Measurements from ENCODE around the gene RMI2. TPM values are rescaled to one million over a fixed set of nuclear protein-coding genes. Genes with fewer than 3 reads are reported as not detected.
"Not testable (repeated sequence)": the region's sequence is repeated elsewhere in the genome, so short reads cannot be mapped to it uniquely, and the experiment has no call there.

RMI2 gene
- total RNA-seq, 1 donor from 2014 or later, result 32.5 TPM

- no peak for TF ChIP-seq CTCF (IDR thresholded peaks at IDR 0.05; ENCODE audit: unreplicated experiment)
- Mint-ChIP-seq H3K36me3 (ENCODE audit: insufficient read depth) (peaks cover 2% of the 10 kb centered on the region), H3K9me3 (ENCODE audit: low read depth) (peaks cover 4% of the 10 kb centered on the region), H3K4me1 (ENCODE audit: low read depth) (no peaks in the 10 kb centered on the region), H3K27me3 (no peaks in the 10 kb centered on the region), H3K27ac (no peak overlapping the region), H3K4me3 (ENCODE audit: low read depth) (no peak overlapping the region)
- no peak for DNase-seq (ENCODE audit: low spot score, unreplicated experiment)
Measured at GRCh38 chr16:11377154-11377553, 31.9 kb downstream of the RMI2 start.

DNA sequence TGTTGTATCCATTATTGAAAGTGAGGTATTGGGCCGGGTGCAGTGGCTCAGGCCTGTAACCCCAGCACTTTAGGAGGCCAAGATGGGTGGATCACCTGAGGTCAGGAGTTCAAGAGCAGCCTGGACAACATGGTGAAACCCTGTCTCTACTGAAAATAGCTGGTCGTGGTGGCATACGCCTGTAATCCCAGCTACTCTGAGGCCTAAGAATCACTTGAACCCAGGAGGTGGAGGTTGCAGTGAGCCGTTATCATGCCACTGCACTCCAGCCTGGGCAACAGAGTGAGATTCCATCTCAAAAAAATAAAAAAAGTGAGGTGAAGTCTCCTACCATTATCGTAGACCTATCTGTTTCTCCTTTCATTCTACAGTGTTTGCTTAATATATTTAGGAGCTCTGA is 33.7 kb downstream of the RMI2 start:
- H3K4me1 Mint-ChIP-seq (ENCODE audit: low read depth); DNase-seq (ENCODE audit: low spot score, unreplicated experiment); H3K9me3 Mint-ChIP-seq (ENCODE audit: low read depth); H3K4me3 Mint-ChIP-seq (ENCODE audit: low read depth); H3K36me3 Mint-ChIP-seq (ENCODE audit: insufficient read depth); H3K27ac Mint-ChIP-seq; H3K27me3 Mint-ChIP-seq: not testable (repeated sequence)

DNA sequence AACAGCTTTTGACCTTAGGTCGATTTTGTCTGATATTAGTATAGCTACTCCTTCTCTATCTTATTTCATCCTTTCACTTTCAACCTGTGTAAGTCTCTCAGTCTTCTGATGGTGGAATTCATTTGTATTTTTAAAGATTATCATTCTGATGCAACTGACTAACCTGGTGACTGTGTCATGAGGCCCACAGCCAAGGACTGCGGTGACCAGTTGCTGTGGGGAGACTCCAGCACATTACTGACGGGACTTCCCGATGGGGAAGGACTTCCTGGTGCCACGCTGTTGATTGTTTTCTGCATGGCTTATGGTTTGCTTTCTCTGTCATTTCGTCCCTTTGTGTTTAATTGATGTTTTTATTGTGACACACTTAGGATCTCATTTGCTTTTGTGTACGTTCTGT is 34.2 kb downstream of the RMI2 start:
- no peak for TF ChIP-seq CTCF (IDR thresholded peaks at IDR 0.05; ENCODE audit: unreplicated experiment)
- no peak for DNase-seq (ENCODE audit: low spot score, unreplicated experiment)
- Mint-ChIP-seq H3K4me1 (ENCODE audit: low read depth) (no peaks in the 10 kb centered on the region), H3K27me3 (no peaks in the 10 kb centered on the region), H3K4me3 (ENCODE audit: low read depth) (no peak overlapping the region), H3K27ac (no peak overlapping the region), H3K9me3 (ENCODE audit: low read depth) (peaks cover 4% of the 10 kb centered on the region), H3K36me3 (ENCODE audit: insufficient read depth) (peaks cover 3% of the 10 kb centered on the region)

GRCh38 chr16:11380836-11381235 is 35.6 kb downstream of the RMI2 start:
- TF ChIP-seq CTCF (IDR thresholded peaks at IDR 0.05; ENCODE audit: unreplicated experiment), result no peak

DNA sequence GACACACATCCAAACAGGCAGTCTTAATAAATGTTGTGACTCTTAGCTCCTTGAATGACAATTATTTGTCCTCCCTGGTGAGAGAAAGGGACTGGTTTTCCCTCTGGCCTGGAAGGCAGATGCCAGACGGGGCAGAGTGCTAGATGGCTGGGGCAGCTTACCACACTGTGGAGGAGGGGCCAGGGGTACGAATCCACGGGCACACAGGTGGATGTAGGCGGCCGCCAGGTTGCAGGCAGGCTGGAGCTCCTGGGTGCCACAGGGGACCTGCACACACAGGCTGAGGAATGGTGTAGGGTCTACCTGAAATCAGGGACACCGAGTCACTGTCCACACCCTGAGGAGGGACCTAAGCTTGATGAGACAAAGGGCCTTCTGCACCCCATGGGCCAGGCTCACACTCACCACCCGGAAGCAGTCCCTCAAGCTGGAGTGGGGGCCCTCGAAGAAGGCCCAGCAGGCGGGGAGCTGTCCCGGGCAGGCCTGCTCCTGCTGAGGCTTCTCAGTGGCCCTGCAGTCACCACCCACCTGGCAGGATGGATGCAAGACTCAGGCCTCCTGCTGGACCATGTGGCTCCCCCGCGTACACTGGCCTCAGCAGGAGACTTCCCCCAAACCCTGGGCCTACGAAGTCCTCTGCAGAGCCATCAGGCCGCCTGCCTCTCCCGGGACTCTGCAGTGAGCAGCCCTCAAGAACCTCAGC is 38.4 kb downstream of the RMI2 start:
- Mint-ChIP-seq H3K27me3 (peaks cover 8% of the 10 kb centered on the region), H3K4me3 (ENCODE audit: low read depth) (no peak overlapping the region), H3K4me1 (ENCODE audit: low read depth) (peaks cover 2% of the 10 kb centered on the region), H3K27ac (no peak overlapping the region), H3K9me3 (ENCODE audit: low read depth) (peaks cover 2% of the 10 kb centered on the region), H3K36me3 (ENCODE audit: insufficient read depth) (peaks cover 2% of the 10 kb centered on the region)
- no peak for TF ChIP-seq CTCF (IDR thresholded peaks at IDR 0.05; ENCODE audit: unreplicated experiment)
- no peak for DNase-seq (ENCODE audit: low spot score, unreplicated experiment)

More at GRCh38 chr16:11380836-11381235, 35.6 kb downstream of the RMI2 start:
- Mint-ChIP-seq H3K4me1 (ENCODE audit: low read depth) (no peaks in the 10 kb centered on the region), H3K9me3 (ENCODE audit: low read depth) (peaks cover 4% of the 10 kb centered on the region), H3K36me3 (ENCODE audit: insufficient read depth) (peaks cover 3% of the 10 kb centered on the region), H3K27me3 (no peaks in the 10 kb centered on the region), H3K27ac (peak overlapping the region; percentile 31), H3K4me3 (ENCODE audit: low read depth) (no peak overlapping the region)
- no peak for DNase-seq (ENCODE audit: low spot score, unreplicated experiment)

All from progenitor cell of endocrine pancreas (in vitro differentiated cells).